ENCODE data around the gene ZNF593OS.

ZNF593OS gene

DNA sequence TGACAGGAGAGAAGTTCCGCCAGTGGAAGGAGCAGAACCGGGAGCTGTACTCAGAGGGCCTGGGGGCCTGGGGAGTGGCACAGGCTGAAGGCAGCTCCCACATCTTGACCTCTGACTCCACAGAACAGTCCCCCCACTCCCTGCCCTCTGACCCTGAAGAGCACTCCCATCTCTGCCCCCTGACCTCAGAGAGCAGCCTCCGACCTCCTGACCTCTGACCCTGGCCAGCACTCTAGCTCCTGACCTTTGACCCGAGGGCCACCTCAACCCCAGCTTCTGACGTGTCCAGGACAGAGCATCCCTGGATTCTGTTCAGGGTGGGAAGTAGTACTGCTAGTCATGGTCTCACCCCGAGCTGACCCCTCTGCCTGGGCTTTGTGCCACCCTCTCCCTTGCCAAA, 17.7 kb upstream of the ZNF593OS start:
- H3K9me3 ChIP-seq (ENCODE audit: insufficient read depth, low read length, severe bottlenecking) = no peaks in the 10 kb centered on the region
- H3K27me3 ChIP-seq (ENCODE audit: insufficient read depth, low read length, poor library complexity) = no peaks in the 10 kb centered on the region
- DNase-seq = no peak
- TF ChIP-seq, protein P1, sequence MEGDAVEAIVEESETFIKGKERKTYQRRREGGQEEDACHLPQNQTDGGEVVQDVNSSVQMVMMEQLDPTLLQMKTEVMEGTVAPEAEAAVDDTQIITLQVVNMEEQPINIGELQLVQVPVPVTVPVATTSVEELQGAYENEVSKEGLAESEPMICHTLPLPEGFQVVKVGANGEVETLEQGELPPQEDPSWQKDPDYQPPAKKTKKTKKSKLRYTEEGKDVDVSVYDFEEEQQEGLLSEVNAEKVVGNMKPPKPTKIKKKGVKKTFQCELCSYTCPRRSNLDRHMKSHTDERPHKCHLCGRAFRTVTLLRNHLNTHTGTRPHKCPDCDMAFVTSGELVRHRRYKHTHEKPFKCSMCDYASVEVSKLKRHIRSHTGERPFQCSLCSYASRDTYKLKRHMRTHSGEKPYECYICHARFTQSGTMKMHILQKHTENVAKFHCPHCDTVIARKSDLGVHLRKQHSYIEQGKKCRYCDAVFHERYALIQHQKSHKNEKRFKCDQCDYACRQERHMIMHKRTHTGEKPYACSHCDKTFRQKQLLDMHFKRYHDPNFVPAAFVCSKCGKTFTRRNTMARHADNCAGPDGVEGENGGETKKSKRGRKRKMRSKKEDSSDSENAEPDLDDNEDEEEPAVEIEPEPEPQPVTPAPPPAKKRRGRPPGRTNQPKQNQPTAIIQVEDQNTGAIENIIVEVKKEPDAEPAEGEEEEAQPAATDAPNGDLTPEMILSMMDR (IDR thresholded peaks at IDR 0.05; ENCODE audit: borderline replicate concordance, extremely low read depth, low read length, poor library complexity, severe bottlenecking) = no peak
- TF ChIP-seq EZH2 (IDR thresholded peaks at IDR 0.05; ENCODE audit: borderline replicate concordance, low read depth, low read length, severe bottlenecking) = no peak
- no peak overlapping the region for H3K4me3 ChIP-seq (ENCODE audit: low read depth in 1 of 2, low read length in 2 of 2)
- ATAC-seq (ENCODE audit: insufficient read depth, low read depth) = no peak
- no peaks in the 10 kb centered on the region; the same call in 1 of the 2 replicates for H4K20me1 ChIP-seq (ENCODE audit: insufficient read depth, low read length)
- no peak overlapping the region for H3K9ac ChIP-seq (ENCODE audit: low read depth, low read length)
- H3K27ac ChIP-seq (ENCODE audit: low read length) = no peak overlapping the region
- peaks cover 8% of the 10 kb centered on the region for H3K4me1 ChIP-seq (ENCODE audit: insufficient read depth, low read length)
- H3K4me2 ChIP-seq (ENCODE audit: insufficient read depth, low read length) = no peak overlapping the region
- no peaks in the 10 kb centered on the region for H3K36me3 ChIP-seq (ENCODE audit: insufficient read depth, low read length)
- H3K79me2 ChIP-seq (ENCODE audit: insufficient read depth, low read length) = no peaks in the 10 kb centered on the region
- no peak overlapping the region for H2AFZ ChIP-seq (ENCODE audit: low read depth, low read length)

- Histone ChIP-seq H3K9ac (ENCODE audit: low read depth, low read length) (no peak overlapping the region), H3K79me2 (ENCODE audit: insufficient read depth, low read length) (no peaks in the 10 kb centered on the region), H4K20me1 (ENCODE audit: insufficient read depth, low read length) (no peaks in the 10 kb centered on the region; the same call in 1 of the 2 replicates), H3K27ac (ENCODE audit: low read length) (no peak overlapping the region), H3K36me3 (ENCODE audit: insufficient read depth, low read length) (no peaks in the 10 kb centered on the region), H3K9me3 (ENCODE audit: insufficient read depth, low read length, severe bottlenecking) (no peaks in the 10 kb centered on the region), H3K4me3 (ENCODE audit: low read depth in 1 of 2, low read length in 2 of 2) (no peak overlapping the region), H2AFZ (ENCODE audit: low read depth, low read length) (no peak overlapping the region), H3K27me3 (ENCODE audit: insufficient read depth, low read length, poor library complexity) (no peaks in the 10 kb centered on the region), H3K4me2 (ENCODE audit: insufficient read depth, low read length) (no peak overlapping the region), H3K4me1 (ENCODE audit: insufficient read depth, low read length) (peaks cover 8% of the 10 kb centered on the region)
- no peak for ATAC-seq (ENCODE audit: insufficient read depth, low read depth)
- TF ChIP-seq EZH2 (IDR thresholded peaks at IDR 0.05; ENCODE audit: borderline replicate concordance, low read depth, low read length, severe bottlenecking) = no peak
- TF ChIP-seq, protein P1 (IDR thresholded peaks at IDR 0.05; ENCODE audit: borderline replicate concordance, extremely low read depth, low read length, poor library complexity, severe bottlenecking) = no peak
- no peak for DNase-seq
Observed at GRCh38 chr1:26188477-26188876, 16.8 kb upstream of the ZNF593OS start.

- DNase-seq (no peak), ATAC-seq (ENCODE audit: insufficient read depth, low read depth) (no peak)
- H3K4me3 ChIP-seq (ENCODE audit: low read depth in 1 of 2, low read length in 2 of 2) = no peak overlapping the region
- no peak for TF ChIP-seq EZH2 (IDR thresholded peaks at IDR 0.05; ENCODE audit: borderline replicate concordance, low read depth, low read length, severe bottlenecking)
- TF ChIP-seq, protein P1 (IDR thresholded peaks at IDR 0.05; ENCODE audit: borderline replicate concordance, extremely low read depth, low read length, poor library complexity, severe bottlenecking) = no peak
- no peaks in the 10 kb centered on the region for H3K9me3 ChIP-seq (ENCODE audit: insufficient read depth, low read length, severe bottlenecking)
- H3K27ac ChIP-seq (ENCODE audit: low read length) = no peak overlapping the region
- H4K20me1 ChIP-seq (ENCODE audit: insufficient read depth, low read length) = no peaks in the 10 kb centered on the region; the same call in 1 of the 2 replicates
- H3K4me2 ChIP-seq (ENCODE audit: insufficient read depth, low read length) = no peak overlapping the region
- H2AFZ ChIP-seq (ENCODE audit: low read depth, low read length) = no peak overlapping the region
- no peaks in the 10 kb centered on the region for H3K79me2 ChIP-seq (ENCODE audit: insufficient read depth, low read length)
- H3K9ac ChIP-seq (ENCODE audit: low read depth, low read length) = no peak overlapping the region
- no peaks in the 10 kb centered on the region for H3K27me3 ChIP-seq (ENCODE audit: insufficient read depth, low read length, poor library complexity)
- H3K36me3 ChIP-seq (ENCODE audit: insufficient read depth, low read length) = no peaks in the 10 kb centered on the region
- H3K4me1 ChIP-seq (ENCODE audit: insufficient read depth, low read length) = peaks cover 8% of the 10 kb centered on the region
Observed at GRCh38 chr1:26187882-26188281, 16.2 kb upstream of the ZNF593OS start.

DNA sequence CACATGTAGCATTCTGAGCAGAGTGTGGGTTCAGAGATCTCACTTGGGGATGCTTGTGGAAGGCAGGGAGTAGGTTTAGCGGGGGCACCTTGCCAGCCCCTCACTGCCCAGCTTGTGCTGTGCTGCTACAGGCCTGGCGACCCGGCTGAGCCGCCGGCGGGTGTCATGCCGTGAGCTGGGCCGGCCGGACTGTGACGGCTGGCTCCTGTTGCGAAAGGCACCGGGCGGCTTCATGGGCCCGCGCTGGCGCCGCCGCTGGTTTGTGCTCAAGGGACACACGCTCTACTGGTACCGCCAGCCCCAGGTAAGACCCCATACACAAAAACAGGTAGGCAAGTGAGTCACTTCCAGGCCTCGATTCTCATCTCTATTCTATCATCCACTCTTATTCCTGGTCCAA, 13.3 kb upstream of the ZNF593OS start:
- H3K9ac ChIP-seq (ENCODE audit: low read depth, low read length) = no peak overlapping the region
- TF ChIP-seq, protein P1 (IDR thresholded peaks at IDR 0.05; ENCODE audit: borderline replicate concordance, extremely low read depth, low read length, poor library complexity, severe bottlenecking) = no peak
- TF ChIP-seq EZH2 (IDR thresholded peaks at IDR 0.05; ENCODE audit: borderline replicate concordance, low read depth, low read length, severe bottlenecking) = no peak
- H3K79me2 ChIP-seq (ENCODE audit: insufficient read depth, low read length) = no peaks in the 10 kb centered on the region
- H3K27me3 ChIP-seq (ENCODE audit: insufficient read depth, low read length, poor library complexity) = no peaks in the 10 kb centered on the region
- ATAC-seq (ENCODE audit: insufficient read depth, low read depth) = no peak
- H3K9me3 ChIP-seq (ENCODE audit: insufficient read depth, low read length, severe bottlenecking) = no peaks in the 10 kb centered on the region
- H4K20me1 ChIP-seq (ENCODE audit: insufficient read depth, low read length) = no peaks in the 10 kb centered on the region; the same call in 1 of the 2 replicates
- H3K27ac ChIP-seq (ENCODE audit: low read length) = no peak overlapping the region
- H3K4me2 ChIP-seq (ENCODE audit: insufficient read depth, low read length) = no peak overlapping the region
- H3K36me3 ChIP-seq (ENCODE audit: insufficient read depth, low read length) = no peaks in the 10 kb centered on the region
- no peak for DNase-seq
- H3K4me1 ChIP-seq (ENCODE audit: insufficient read depth, low read length) = no peaks in the 10 kb centered on the region
- H2AFZ ChIP-seq (ENCODE audit: low read depth, low read length) = no peak overlapping the region
- H3K4me3 ChIP-seq (ENCODE audit: low read depth in 1 of 2, low read length in 2 of 2) = no peak overlapping the region

Measured in DND-41 (cell line).